ENCODE results near the gene PRDM16. TPM values are rescaled to one million over a fixed set of nuclear protein-coding genes. Genes with fewer than 3 reads are reported as not detected.

PRDM16 gene
- total and polyA plus RNA-seq, 7 donors, result 0.04 to 1.2 (median 0.31) TPM

GRCh38 chr1:3053366-3053980 lies 15.5 kb upstream of the PRDM16 start:
- no peak overlapping the region for H3K27ac ChIP-seq
- H3K27me3 ChIP-seq (ENCODE audit: insufficient read depth in 3 of 3, low read length in 2 of 3), result peaks cover 0 to 42% (median 14%) of the 10 kb centered on the region in 3 donors
- TF ChIP-seq, protein P1, sequence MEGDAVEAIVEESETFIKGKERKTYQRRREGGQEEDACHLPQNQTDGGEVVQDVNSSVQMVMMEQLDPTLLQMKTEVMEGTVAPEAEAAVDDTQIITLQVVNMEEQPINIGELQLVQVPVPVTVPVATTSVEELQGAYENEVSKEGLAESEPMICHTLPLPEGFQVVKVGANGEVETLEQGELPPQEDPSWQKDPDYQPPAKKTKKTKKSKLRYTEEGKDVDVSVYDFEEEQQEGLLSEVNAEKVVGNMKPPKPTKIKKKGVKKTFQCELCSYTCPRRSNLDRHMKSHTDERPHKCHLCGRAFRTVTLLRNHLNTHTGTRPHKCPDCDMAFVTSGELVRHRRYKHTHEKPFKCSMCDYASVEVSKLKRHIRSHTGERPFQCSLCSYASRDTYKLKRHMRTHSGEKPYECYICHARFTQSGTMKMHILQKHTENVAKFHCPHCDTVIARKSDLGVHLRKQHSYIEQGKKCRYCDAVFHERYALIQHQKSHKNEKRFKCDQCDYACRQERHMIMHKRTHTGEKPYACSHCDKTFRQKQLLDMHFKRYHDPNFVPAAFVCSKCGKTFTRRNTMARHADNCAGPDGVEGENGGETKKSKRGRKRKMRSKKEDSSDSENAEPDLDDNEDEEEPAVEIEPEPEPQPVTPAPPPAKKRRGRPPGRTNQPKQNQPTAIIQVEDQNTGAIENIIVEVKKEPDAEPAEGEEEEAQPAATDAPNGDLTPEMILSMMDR (IDR thresholded peaks at IDR 0.05), result no peak
- ATAC-seq (no peak), DNase-seq (no peak)
- WGBS, 3 donors, result 87 to 90% (median 89%) methylated on average over 9 of the region's 9 CpGs
- no peaks in the 10 kb centered on the region for H3K9me3 ChIP-seq
- no peak overlapping the region for H3K4me3 ChIP-seq
- H3K36me3 ChIP-seq (ENCODE audit: insufficient read depth in 1 of 2, low read depth in 1 of 2), result no peaks in the 10 kb centered on the region
- H3K4me1 ChIP-seq, result no peaks in the 10 kb centered on the region
- intact Hi-C loops (cut with DNase I), result no loop called here

- WGBS, 3 donors, result 77 to 90% (median 87%) methylated on average over 6 of the region's 6 CpGs
- DNase-seq, result no peak
- no peaks in the 10 kb centered on the region for H3K4me1 ChIP-seq
- no peak overlapping the region for H3K27ac ChIP-seq
- no peak overlapping the region for H3K4me3 ChIP-seq
- no peaks in the 10 kb centered on the region for H3K36me3 ChIP-seq (ENCODE audit: insufficient read depth in 1 of 2, low read depth in 1 of 2)
- TF ChIP-seq, protein P1 (IDR thresholded peaks at IDR 0.05), result no peak
- intact Hi-C loops (cut with DNase I), result no loop called here
- no peaks in the 10 kb centered on the region for H3K9me3 ChIP-seq
- H3K27me3 ChIP-seq (ENCODE audit: insufficient read depth in 3 of 3, low read length in 2 of 3), result peaks cover 0 to 42% (median 14%) of the 10 kb centered on the region in 3 donors
- no peak for ATAC-seq
Observed at GRCh38 chr1:3053986-3054385, 15.0 kb upstream of the PRDM16 start.

- TF ChIP-seq, protein P1 (IDR thresholded peaks at IDR 0.05), result no peak
- 46 to 55% (median 48%) methylated on average over 12 of the region's 12 CpGs for WGBS, 3 donors
- Histone ChIP-seq H3K4me1 (no peaks in the 10 kb centered on the region), H3K36me3 (ENCODE audit: insufficient read depth in 1 of 2, low read depth in 1 of 2) (no peaks in the 10 kb centered on the region), H3K27me3 (ENCODE audit: insufficient read depth in 3 of 3, low read length in 2 of 3) (peaks cover 0 to 42% (median 11%) of the 10 kb centered on the region in 3 donors), H3K9me3 (no peaks in the 10 kb centered on the region), H3K27ac (no peak overlapping the region), H3K4me3 (no peak overlapping the region)
- no peak for ATAC-seq
- DNase-seq, result no peak
- intact Hi-C loops (cut with DNase I), result no loop called here
Observed at GRCh38 chr1:3054474-3054873, 14.5 kb upstream of the PRDM16 start.

GRCh38 chr1:3055051-3055450 lies 14.0 kb upstream of the PRDM16 start:
- TF ChIP-seq, protein P1 (IDR thresholded peaks at IDR 0.05), result no peak
- Histone ChIP-seq H3K4me3 (no peak overlapping the region), H3K9me3 (no peaks in the 10 kb centered on the region), H3K27me3 (ENCODE audit: insufficient read depth in 3 of 3, low read length in 2 of 3) (peaks cover 0 to 41% (median 11%) of the 10 kb centered on the region in 3 donors), H3K27ac (no peak overlapping the region), H3K4me1 (no peaks in the 10 kb centered on the region), H3K36me3 (ENCODE audit: insufficient read depth in 1 of 2, low read depth in 1 of 2) (no peaks in the 10 kb centered on the region)
- intact Hi-C loops (cut with DNase I), result no loop called here
- ATAC-seq (no peak), DNase-seq (no peak)
- 58 to 65% (median 63%) methylated on average over 9 of the region's 9 CpGs for WGBS, 3 donors

- TF ChIP-seq, protein P1 (IDR thresholded peaks at IDR 0.05), result no peak
- no peaks in the 10 kb centered on the region for H3K4me1 ChIP-seq
- H3K27me3 ChIP-seq (ENCODE audit: insufficient read depth in 3 of 3, low read length in 2 of 3), result peaks cover 0 to 42% (median 11%) of the 10 kb centered on the region in 3 donors
- H3K4me3 ChIP-seq, result no peak overlapping the region
- no peak overlapping the region for H3K27ac ChIP-seq
- no peak for DNase-seq
- ATAC-seq, result no peak
- WGBS, 3 donors, result 89 to 93% (median 93%) methylated on average over 5 of the region's 5 CpGs
- H3K36me3 ChIP-seq (ENCODE audit: insufficient read depth in 1 of 2, low read depth in 1 of 2), result no peaks in the 10 kb centered on the region
- intact Hi-C loops (cut with DNase I), result no loop called here
- H3K9me3 ChIP-seq, result no peaks in the 10 kb centered on the region
Observed at GRCh38 chr1:3056641-3057040, 12.4 kb upstream of the PRDM16 start.
